ENCODE data around the gene LNP1.
"Not testable (repeated sequence)": the region's sequence is repeated elsewhere in the genome, so short reads cannot be mapped to it uniquely, and the experiment has no call there.

LNP1 gene

DNA sequence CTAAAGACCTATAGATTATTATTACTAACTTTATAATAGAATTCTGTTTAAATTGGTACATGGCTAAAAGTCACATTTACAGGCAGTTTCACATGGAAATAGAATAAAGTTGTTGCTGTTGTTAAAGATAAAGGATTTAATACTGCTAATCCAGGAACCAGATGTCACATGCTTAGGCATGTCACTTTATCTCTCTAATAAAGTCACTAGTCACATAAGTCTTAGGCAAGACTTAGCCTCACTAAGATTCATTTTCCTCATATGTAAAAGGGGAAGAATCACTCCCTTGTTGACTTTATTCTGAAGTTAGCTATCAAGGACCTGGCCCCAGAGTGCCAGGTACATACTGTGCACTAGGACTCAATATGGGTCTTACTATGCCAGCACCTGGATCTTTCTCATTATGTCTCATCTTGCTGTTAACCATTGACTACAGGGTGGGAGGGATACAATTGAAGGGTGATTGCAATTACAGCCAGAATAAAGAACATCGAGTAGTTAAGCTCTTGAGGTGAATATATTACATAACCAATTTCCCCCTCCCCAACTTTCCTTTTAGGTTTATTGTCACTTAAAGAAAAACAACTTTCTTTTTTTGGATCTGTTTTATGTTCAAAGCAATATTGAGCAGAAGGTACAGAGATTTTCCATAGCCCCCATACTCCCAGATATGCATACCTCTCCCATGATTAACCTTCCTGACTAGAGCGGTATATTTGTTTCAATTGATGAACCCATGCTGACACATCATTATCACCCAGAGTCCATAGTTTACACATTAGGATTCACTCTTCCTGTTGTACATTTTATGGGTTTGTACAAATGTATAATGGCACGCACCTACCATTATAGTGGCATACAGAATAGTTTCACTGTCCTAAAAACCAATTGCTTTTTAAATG is 36.6 kb downstream of the LNP1 start:
- DNase-seq = no peak

DNA sequence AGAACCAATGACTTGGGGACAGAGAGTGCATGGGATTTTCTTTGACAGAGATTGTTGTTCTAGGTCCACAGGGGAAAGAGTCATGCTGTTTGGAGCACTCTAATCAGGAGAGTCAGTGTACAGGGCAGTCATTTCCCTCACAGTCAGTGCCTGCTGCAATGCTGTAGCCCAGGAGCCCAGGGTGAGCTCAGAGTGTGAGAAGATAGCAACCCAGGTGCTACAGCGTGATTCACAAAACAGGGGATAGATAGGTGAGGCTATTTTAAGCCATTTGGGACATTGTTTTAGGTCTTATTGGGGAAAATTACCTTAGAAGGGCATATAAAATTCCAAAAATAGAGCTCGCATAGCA is 37.3 kb downstream of the LNP1 start:
- DNase-seq = no peak

DNA sequence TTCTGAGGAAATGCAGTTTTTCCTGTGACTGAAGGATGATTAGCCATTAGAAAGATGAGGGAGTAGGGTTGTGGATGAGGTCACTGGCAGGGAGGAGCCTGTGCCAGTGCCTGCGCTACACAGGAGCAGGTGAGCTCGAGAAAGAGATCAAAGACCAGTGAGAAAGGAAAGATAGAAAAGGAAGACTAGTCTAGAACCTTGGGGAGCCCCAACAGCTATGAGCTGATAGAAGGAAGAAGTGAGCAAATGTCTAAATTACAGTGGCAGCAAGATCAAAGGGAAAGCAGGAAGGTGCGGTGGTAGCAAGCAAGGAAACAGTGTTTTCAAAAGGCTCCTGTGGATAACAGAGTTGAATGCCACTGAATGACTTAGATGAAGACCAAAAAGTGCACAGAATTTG is 39.6 kb downstream of the LNP1 start:
- DNase-seq = no peak

DNA sequence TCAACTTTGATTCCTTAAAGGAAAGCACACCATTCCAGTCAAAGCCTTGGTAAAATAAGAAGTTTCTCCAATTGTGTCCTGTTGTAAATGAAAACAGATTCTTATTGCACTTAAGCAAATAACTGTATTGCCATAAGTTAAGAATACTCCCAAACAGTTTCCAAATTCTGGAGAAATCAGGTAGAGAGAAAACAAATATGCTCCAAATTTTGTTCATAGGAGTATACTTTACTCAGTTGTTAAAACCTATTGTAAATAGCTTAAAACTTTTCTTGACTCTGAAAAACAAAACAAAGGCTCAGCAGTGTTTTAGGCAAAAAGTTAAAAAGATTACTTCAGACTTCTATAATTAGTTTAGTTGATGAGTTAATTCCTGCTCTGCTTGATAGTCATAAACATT is 42.4 kb downstream of the LNP1 start:
- no peak for DNase-seq

DNA sequence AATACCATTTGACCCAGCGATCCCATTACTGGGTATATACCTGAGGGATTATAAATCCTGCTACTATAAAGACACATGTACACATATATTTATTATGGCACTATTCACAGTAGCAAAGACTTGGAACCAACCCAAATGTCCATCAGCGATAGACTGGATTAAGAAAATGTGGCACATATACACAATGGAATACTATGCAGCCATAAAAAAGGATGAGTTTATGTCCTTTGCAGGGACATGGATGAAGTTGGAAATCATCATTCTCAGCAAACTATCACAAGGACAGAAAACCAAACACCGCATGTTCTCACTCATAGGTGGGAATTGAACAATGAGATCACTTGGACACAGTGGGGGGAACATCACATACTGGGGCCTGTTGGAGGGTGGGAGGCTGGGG is 45.7 kb downstream of the LNP1 start:
- not testable (repeated sequence) for DNase-seq

DNA sequence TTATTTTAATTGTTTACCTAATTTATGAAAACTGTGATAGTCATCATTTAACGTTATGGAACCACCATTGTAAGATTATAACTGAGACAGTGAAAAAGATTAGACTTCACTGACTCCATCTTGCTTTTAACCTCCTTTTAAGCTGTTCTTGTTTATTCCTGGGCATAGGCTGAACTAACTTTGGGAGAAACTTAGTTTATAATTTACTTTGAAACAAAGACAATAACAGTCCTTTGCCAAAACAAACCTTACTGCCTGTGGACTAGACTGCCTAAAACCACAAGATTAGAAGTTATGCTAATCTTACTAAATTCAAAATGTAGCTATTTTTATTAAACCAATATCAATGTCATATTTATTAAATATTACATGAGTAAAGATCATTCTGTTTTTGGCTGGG is 46.7 kb downstream of the LNP1 start:
- no peak for DNase-seq

DNA sequence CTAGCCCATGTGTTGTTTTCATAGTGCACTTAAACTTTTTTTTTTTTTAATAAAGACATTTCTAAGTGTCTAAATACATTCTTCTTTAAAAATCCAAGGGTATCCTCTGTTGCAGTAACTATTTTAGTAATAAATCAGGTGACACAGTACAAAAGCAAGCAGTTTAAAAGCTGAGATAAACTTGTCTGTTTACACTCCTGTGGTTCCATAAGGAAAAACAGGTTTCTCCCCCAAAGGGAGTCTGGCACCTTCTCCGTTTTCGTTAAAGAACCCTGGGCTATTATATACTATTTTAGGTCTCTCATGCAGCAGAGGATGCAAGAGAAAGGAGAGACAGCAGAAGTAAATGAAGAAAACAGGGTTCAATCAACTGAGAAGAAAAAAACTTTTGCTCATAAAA is 47.9 kb downstream of the LNP1 start:
- DNase-seq = no peak

DNA sequence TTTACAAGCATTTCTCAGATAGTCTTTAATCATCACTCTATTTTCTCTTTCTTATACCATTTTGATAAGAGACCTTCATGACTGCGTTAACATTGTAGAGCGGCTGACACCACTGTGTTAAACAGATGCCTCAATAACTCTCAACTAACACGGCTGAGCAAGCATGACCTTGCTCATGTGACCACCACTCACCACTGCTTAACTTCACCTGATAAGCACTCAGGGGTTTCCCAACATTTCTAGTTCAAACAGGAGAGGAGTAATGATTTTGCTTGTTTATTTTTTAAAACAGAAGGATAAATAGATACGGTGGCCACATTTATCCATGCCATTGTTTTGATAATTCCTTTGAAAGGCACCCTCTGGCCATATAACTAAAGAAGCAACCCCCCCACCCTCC is 53.3 kb downstream of the LNP1 start:
- DNase-seq = no peak

DNA sequence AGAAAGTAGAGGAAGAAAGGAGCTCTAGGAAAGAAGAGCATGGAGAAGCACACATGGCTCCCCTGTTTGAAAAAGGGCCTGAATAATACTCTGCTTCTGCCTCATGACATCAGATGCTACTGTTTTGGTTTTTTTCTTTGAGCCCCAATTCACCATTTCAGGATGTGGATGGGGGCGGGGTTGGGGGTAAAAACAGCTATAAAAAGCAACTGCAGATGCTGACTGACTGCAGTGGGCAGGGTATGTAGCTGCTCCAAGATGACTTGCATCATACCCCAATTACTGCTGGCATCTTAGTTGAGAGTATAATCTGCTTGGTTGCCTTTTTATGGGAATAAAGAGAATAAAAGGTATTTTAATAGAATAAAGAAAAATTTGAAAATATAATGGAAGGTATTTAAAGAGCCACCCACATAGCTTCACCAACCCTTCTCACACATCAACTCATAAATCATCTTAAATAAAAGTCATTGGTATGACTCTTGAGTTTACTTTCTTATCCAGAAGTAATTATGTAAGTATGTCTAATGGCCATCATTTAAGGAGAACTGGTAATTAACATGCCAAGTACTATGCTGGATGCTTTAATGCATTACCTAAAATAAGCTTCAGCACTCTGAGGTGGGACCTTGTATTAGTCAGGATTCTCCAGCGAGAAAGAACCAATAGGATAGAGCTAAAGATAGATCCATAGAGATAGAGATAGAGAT is 54.7 kb downstream of the LNP1 start:
- no peak for DNase-seq

DNA sequence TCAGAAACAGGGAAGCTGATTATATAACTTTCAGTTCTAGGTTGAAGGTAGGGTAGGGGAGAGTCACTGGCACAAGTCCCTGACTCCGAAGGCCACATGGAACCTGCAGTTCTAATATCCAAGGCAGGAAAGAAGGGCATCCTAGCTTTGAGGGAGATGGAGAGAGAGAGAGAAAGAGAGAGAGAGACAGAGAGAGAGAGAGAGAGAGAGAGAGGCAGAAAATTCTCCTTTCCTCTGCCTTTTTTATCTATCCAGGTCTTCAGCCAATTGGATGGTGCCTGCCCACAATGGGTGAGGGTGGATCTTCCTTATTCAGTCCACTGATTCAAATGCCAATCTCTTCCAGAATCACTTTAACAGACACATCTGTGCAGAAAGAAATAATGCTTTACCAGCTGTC is 55.4 kb downstream of the LNP1 start:
- no peak for DNase-seq

DNA sequence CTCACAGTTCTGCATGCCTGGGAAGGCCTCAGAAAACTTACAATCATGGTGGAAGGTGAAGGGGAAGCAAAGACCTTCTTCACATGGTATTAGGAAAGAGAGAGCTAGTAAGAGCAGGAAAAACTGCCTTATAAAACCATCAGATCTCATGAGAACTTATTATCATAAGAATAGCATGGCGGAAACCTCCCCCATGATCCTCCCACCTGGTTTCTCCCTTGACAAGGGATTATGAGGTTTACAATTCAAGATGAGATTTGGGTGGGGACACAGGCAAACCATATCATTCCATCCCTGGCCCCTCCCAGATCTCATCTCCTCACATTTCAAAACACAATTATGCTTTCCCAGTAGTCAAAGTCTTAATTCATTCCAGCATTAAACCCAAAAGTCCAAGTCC is 56.5 kb downstream of the LNP1 start:
- no peak for DNase-seq

DNA sequence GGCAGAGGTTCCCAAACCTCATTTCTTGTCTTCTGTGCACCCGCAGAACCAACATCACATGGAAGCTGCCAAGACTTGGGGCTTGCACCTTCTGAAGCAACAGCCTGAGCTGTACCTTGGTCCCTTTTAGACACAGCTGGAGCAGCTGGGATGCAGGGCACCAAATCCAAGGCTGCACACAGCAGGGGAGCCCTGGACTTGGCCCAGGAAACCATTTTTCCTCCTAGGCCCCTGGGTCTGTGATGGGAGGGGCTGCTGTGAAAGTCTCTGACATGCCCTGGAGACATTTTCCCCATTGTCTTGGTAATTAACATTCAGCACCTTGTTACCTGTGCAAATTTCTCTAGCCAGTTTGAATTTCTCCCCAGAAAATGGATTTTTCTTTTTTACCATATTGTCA is 57.5 kb downstream of the LNP1 start:
- no peak for DNase-seq

DNA sequence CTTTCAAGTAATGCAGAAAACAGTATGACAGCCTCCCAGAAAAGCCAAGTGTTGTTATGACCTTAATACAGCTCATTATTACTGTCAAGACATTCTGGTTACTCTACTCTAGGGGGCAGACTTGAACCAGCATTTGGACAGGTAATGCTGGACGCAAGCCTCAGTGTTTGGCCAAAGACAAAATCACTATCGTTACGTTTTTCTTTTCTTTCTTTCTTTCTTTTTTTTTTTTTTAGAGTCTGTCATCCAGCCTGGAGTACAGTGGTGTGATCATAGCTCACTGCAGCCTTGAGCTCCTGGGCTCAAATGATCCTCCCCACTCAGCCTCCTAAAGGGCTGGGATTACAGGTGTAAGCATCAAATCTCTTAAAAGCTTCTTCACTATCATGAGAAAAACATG is 61.7 kb downstream of the LNP1 start:
- DNase-seq = peak; percentile 35

DNA sequence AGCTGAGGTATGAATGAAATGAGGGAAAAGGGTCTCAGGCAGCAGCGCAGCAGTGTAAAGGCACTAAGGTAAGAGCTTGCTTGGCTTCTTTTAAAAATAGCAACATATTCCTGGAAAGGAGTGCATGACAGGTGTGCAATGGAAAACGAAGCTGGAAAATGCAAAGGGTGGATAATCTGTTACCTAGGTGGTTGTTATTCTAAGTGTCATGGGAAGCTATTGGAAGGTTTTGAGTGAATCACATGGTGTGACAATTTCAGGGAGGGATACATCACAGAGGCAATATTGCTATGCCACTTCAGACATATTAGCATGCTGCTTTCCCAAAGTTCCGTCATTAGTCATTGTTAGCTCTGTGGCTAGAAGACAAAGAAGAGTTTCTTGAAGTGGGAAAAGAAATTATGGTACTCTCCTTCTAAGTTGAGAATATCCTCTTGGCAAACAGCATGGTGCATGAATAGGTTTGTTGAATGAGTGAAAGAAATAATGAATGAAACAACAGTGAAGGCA is 62.4 kb downstream of the LNP1 start:
- no peak for DNase-seq

DNA sequence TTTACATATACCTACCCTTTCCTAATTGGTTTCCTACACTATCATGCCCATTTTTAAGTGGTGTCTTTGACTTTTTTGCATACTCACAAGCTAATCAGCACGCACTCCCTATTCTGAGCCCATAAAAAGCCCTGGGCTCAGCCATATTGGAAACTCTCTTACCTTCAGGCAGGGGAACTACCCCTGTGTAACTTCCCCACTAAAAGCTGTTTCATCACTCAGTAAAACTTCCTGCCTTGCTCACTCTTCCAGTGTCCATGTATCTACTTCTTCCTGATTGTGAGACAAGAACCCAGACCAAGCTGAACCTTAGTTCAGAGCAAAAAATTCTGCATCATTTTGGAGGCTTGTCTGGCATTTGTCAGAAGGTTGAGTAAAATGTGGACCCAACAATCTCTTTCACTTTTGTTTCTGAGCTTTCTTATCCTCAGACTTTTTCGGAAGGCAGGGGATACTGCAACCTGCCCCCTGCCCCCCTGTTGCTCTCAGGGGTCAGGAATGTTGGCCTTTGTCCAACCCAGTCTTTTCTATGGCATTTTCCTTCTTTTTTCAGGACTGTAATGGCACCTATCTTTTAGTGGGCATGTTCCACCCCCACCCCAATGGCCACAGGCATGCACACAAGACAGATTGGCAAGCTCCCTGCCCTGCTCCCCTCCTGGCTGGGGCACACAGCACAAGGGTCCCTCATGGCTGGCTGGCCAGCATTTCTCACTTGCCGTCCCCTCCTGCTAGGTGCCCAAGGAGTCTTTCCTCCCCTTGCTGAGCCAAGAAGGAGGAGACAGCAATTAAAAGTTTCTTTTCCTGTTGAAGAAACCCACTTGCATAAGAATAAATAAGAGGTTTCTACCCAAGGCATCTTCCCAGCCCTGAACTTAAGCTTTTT is 64.8 kb downstream of the LNP1 start:
- no peak for DNase-seq

DNA sequence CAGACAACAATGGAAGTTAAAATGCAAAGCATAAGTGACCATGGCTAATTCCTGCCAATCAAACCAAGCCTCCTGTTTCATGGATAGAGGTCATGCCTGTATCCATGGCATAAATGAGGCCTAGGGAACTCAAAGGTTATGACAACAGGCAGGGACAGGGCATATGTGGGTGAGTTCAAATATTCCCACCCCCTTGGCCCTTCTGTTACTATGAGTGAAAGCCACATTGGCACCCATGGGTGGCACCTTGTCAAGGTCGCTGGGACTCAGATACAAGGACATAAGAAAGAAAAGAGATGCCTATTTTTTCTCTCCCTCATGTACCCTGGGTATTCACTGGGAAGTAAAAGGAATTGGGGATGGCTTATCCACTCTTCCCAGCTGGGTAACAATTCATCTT is 65.8 kb downstream of the LNP1 start:
- no peak for DNase-seq

DNA sequence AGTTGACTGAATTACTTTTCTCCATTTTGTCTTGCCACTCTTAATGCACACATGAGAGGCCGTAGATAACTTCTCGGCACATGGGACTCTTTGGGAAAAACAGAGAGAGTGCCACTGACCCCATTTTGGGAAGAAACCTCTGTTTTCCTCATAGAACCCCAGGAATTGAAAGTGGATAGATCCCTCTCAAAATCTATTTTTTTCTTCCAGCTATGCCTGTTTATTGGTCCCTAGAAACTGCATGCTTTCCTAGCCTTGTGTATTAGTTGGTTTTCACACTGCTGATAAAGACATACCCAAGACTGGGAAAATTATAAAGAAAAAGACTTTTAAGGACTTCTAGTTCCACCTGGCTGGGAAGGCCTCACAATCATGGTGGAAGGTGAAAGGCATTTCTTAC is 67.3 kb downstream of the LNP1 start:
- no peak for DNase-seq

DNA sequence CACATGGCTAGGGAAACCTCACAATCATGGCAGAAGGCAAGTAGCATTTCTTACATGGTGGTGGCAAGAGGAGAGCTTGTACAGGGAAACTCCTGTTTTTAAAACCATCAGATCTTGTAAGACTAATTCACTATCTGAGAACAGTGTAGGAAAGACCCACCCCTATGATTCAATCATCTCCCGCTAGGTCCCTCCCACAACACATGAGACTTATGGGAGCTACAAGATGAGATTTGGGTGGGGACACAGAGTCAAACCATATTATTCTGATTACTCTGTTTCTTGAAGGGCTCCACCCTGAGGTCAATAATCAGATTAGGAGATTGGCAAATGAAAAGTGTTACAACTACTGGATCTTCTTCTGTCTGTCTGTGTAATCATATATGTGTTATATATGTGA is 69.6 kb downstream of the LNP1 start:
- DNase-seq = no peak

DNA sequence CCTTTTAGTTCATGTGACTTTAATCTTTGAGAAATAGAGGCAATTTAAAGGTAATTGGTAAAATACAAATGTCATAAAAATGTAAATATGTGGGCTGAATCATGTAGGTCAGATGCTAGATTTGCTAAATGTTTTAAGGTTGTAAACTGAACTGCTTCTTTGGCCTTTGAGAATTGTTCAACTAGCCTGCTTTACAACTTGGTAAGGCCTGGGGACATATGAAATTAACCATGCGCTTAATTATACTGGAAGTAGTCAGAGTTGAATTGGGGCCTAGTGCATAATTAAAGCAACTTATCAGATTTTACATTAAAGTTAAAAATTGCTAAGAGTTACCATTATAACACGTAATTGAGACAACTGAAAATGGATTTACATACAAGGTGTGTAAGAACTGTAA is 70.1 kb downstream of the LNP1 start:
- no peak for DNase-seq

DNA sequence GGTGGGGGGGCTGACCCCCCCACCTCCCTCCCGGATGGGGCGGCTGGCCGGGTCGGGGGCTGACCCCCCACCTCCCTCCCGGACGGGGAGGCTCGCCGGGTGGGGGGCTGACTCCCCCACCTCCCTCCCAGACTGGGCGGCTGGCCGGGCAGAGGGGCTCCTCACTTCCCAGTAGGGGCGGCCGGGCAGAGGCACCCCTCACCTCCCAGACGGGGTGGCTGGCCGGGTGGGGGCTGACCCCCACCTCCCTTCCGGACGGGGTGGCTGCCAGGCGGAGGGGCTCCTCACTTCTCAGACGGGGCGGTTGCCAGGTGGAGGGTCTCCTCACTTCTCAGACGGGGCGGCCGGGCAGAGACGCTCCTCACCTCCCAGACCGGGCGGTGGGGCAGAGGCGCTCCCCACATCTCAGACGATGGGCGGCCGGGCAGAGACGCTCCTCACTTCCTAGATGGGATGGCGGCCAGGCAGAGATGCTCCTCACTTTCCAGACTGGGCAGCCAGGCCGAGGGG is 76.6 kb downstream of the LNP1 start:
- not testable (repeated sequence) for DNase-seq

DNA sequence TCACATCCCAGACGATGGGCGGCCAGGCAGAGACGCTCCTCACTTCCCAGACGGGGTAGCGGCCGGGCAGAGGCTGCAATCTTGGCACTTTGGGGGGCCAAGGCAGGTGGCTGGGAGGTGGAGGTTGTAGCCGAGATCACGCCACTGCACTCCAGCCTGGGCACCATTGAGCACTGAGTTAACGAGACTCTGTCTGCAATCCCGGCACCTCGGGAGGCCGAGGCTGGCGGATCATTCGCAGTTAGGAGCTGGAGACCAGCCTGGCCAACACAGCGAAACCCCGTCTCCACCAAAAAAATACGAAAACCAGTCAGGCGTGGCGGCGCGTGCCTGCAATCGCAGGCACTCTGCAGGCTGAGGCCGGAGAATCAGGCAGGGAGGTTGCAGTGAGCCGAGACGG is 77.2 kb downstream of the LNP1 start:
- DNase-seq = not testable (repeated sequence)

DNA sequence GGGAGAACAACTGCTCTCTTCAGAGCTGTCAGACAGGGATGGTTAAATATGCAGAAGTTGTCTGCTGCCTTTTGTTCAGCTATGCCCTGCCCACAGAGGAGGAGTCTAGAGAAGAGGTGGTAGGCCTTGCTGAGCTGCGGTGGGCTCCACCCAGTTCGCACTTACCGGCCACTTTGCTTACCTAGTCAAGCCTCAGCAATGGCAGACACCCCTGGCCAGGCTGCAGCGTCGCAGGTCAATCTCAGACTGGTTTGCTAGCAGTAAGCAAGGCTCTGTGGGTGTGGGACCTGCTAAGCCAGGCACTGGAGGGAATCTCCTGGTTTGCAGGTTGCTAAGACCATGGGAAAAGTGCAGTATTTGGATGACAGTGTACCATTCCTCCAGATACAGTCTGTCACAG is 78.7 kb downstream of the LNP1 start:
- DNase-seq = no peak

DNA sequence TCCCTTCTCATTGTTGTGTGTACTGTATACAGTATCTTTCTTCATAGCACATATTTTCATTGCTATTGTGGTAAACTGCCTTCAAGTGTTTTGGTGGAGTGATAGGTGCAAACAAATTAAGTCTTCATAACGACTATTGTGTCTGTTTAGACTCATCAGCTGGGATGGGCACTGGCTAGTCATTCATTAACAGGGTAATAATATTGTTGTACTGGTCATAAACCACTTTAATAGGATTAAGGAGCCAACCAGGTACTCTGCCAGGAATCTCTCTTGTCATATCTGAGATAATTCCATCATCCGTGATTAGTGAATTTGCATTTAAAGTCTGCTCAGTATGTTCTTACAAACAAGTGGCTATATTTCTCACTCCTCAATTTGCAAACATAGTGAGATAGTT is 80.8 kb downstream of the LNP1 start:
- no peak for DNase-seq

Data from KG1 (cell line).